ENCODE results near the gene BNC2. TPM values are rescaled to one million over a fixed set of nuclear protein-coding genes. Genes with fewer than 3 reads are reported as not detected.

Gene BNC2
- total RNA-seq, 1 experiment from 2014 or later = 43.6 TPM

GRCh38 chr9:16690628-16691027 is 179.8 kb downstream of the BNC2 start:
- Histone ChIP-seq H2BK5ac (ENCODE audit: insufficient read length, low read length) (no peak overlapping the region), H3K56ac (ENCODE audit: insufficient read length, low read depth, low read length) (no peak overlapping the region), H4K5ac (ENCODE audit: insufficient read length, low read depth, low read length) (no peak overlapping the region), H3K23me2 (ENCODE audit: insufficient read length, low read depth, low read length, poor library complexity, severe bottlenecking) (no peaks in the 10 kb centered on the region), H2BK20ac (ENCODE audit: low read depth, low read length, poor library complexity, severe bottlenecking) (no peak overlapping the region), H3K4me2 (ENCODE audit: insufficient read depth, insufficient read length, low read length) (no peak overlapping the region), H4K8ac (replicated peaks; ENCODE audit: insufficient read length, low read depth, low read length) (no peak overlapping the region), H3K18ac (ENCODE audit: insufficient read length, low read depth, low read length) (no peak overlapping the region), H2BK120ac (ENCODE audit: low read depth, low read length, poor library complexity, severe bottlenecking) (no peak overlapping the region), H2BK12ac (ENCODE audit: insufficient read length, low read depth, low read length) (no peak overlapping the region), H3K79me2 (ENCODE audit: insufficient read depth, low read length) (0 out of 2 replicates have a peak, but pooled peaks cover 2% of the 10 kb centered on the region), H3K4me1 (ENCODE audit: insufficient read depth, low read length) (peaks cover 11% of the 10 kb centered on the region), H2AFZ (ENCODE audit: low read length) (no peak overlapping the region), H3K23ac (ENCODE audit: insufficient read length, low read depth, low read length) (no peak overlapping the region), H3T11ph (ENCODE audit: low read length) (no peak overlapping the region), H3K27ac (ENCODE audit: insufficient read length, low read depth, low read length) (no peak overlapping the region), H3K79me1 (ENCODE audit: insufficient read depth, low read depth, low read length, poor library complexity, severe bottlenecking) (no peaks in the 10 kb centered on the region), H3K27me3 (ENCODE audit: insufficient read depth, low read length) (no peaks in the 10 kb centered on the region), H4K91ac (ENCODE audit: insufficient read length, low read depth, low read length) (no peak overlapping the region), H3K4ac (ENCODE audit: low read depth, low read length) (no peak overlapping the region), H3K14ac (ENCODE audit: insufficient read depth, low read length) (no peak overlapping the region), H2BK15ac (ENCODE audit: low read depth, low read length) (no peak overlapping the region), H3K9me3 (ENCODE audit: control insufficient read depth, low read depth, low read length) (no peaks in the 10 kb centered on the region), H3K9ac (ENCODE audit: extremely low read depth, insufficient read length, low read length) (no peak overlapping the region), H4K20me1 (ENCODE audit: control insufficient read depth, insufficient read depth, insufficient read length) (no peaks in the 10 kb centered on the region), H2AK5ac (ENCODE audit: insufficient read length, low read length) (no peak overlapping the region)
- no peaks in the 10 kb centered on the region for H3K9me3 Mint-ChIP-seq
- H3K36me3 Mint-ChIP-seq (ENCODE audit: insufficient read depth in 1 of 3, low read depth in 3 of 3) = no peaks in the 10 kb centered on the region
- TF ChIP-seq CTCF (conservative IDR thresholded peaks at IDR 0.05) = no peak
- DNase-seq = no peak
- peaks cover 59 to 75% of the 10 kb centered on the region in 2 experiments for H3K4me1 Mint-ChIP-seq
- H3K27ac Mint-ChIP-seq = no peak overlapping the region
- H3K4me3 Mint-ChIP-seq = no peak overlapping the region
- no peaks in the 10 kb centered on the region for H3K27me3 Mint-ChIP-seq (ENCODE audit: low read depth)
- no CpG with 5 or more reads among the region's 2 CpGs for WGBS (ENCODE audit: extremely low coverage, insufficient read length, low lambda C conversion rate)

All from H9 (cell line).